ENCODE data around the gene CX3CR1.

The CX3CR1 gene

GRCh38 chr3:39221141-39221530 lies 58.7 kb downstream of the CX3CR1 start:
- no peak for DNase-seq (ENCODE audit: low spot score)

GRCh38 chr3:39220407-39221140 lies 59.3 kb downstream of the CX3CR1 start:
- peak; percentile 55 for DNase-seq (ENCODE audit: low spot score)

- DNase-seq (ENCODE audit: low spot score): no peak
Measured at GRCh38 chr3:39219702-39220101, 60.1 kb downstream of the CX3CR1 start.

GRCh38 chr3:39216176-39216790 lies 63.6 kb downstream of the CX3CR1 start:
- DNase-seq (ENCODE audit: low spot score): peak; percentile 12

GRCh38 chr3:39213613-39214012 lies 66.2 kb downstream of the CX3CR1 start:
- DNase-seq (ENCODE audit: low spot score): no peak

Measured in putamen (tissue), 1 donor.